Lung (tissue), 12 donors: ENCODE measurements around the gene SPECC1. TPM values are rescaled to one million over a fixed set of nuclear protein-coding genes. Genes with fewer than 3 reads are reported as not detected.

Experiments
- ATAC-seq: fragments of 200-7000 bp; cut with Tn5 transposase; one replicate; pipeline ENCODE4 v1.9.1; 2020; ENCODE audit warnings: moderate number of reproducible peaks; ENCODE audit not compliant: insufficient read depth, low FRiP score
- DNase-seq, 3 donors: peaks; one replicate each; pipeline ENCODE4 v3.0.0-alpha.2; 2013 to 2017
- H3K27ac ChIP-seq, 2 donors: one replicate each; pipeline ENCODE4 v1.5.1; 2013; ENCODE audit warnings: mild to moderate bottlenecking in 2 of 2, moderate library complexity in 2 of 2, control low read depth in 1 of 2, inconsistent platforms in 1 of 2, low read depth in 1 of 2, low read length in 1 of 2
- H3K27me3 ChIP-seq, 3 donors: one replicate each; pipeline ENCODE4 v1.5.1; 2013; ENCODE audit warnings: low read length in 2 of 3; ENCODE audit not compliant: control insufficient read depth in 3 of 3, insufficient read depth in 3 of 3
- H3K36me3 ChIP-seq, 4 donors: one replicate each; pipeline ENCODE4 v1.5.1; 2013; ENCODE audit warnings: low read length in 4 of 4, mild to moderate bottlenecking in 1 of 4, moderate library complexity in 1 of 4; ENCODE audit not compliant: control insufficient read depth in 4 of 4, insufficient read depth in 4 of 4
- H3K4me1 ChIP-seq, 5 donors: one replicate each; pipeline ENCODE4 v1.5.1; 2013; ENCODE audit warnings: low read length in 5 of 5, mild to moderate bottlenecking in 2 of 5, moderate library complexity in 1 of 5; ENCODE audit not compliant: control insufficient read depth in 5 of 5, insufficient read depth in 5 of 5
- H3K4me3 ChIP-seq: one replicate; pipeline ENCODE4 v1.5.1; 2013; ENCODE audit warnings: mild to moderate bottlenecking, control low read depth, moderate library complexity
- H3K9ac ChIP-seq, 2 donors: one replicate each; pipeline ENCODE4 v1.5.1; 2013; ENCODE audit warnings: low read length in 2 of 2, control low read depth in 1 of 2; ENCODE audit not compliant: insufficient read depth in 1 of 2
- H3K9me3 ChIP-seq, 4 donors: one replicate each; pipeline ENCODE4 v1.5.1; 2013; ENCODE audit warnings: low read length in 3 of 4, mild to moderate bottlenecking in 1 of 4, moderate library complexity in 1 of 4; ENCODE audit not compliant: control insufficient read depth in 4 of 4, insufficient read depth in 3 of 4
- CTCF ChIP-seq: IDR thresholded peaks from 2 replicates; pipeline ENCODE4 v1.5.1; 2012; ENCODE audit warnings: mild to moderate bottlenecking; ENCODE audit errors: control extremely low read depth, extremely low read depth
- WGBS, 2 donors: extraction: QIAGEN DNeasy Blood & Tissue Kit; methylation state at CpG; one replicate each; pipeline ENCODE4 v1.1.7; 2013; 5-methylcytosine and 5-hydroxymethylcytosine counted together
- polyA plus RNA-seq, 2 donors: library from polyadenylated mRNA; stranded (reverse); fragments of 200-250 nt; gene quantifications; one replicate each; pipeline ENCODE4 v1.2.1, GENCODE V29; 2013
- total RNA-seq, 2 donors: library from RNA; depleted of rRNA in 1 of 2; stranded (reverse); fragments of >200 nt in 1 of 2; gene quantifications; one replicate each; pipeline ENCODE4 v1.2.1, GENCODE V29; 2014 to 2021
- donor health status: control.
- donor health status: control.
- donor health status: Bipolar disorder and iron deficiency.
- donor health status: healthy.
- donor health status: DM: yes; HTN: yes; CAD: no.

SPECC1 gene
- total and polyA plus RNA-seq, 4 donors = 8.8 to 27.1 (median 14.7) TPM

DNA sequence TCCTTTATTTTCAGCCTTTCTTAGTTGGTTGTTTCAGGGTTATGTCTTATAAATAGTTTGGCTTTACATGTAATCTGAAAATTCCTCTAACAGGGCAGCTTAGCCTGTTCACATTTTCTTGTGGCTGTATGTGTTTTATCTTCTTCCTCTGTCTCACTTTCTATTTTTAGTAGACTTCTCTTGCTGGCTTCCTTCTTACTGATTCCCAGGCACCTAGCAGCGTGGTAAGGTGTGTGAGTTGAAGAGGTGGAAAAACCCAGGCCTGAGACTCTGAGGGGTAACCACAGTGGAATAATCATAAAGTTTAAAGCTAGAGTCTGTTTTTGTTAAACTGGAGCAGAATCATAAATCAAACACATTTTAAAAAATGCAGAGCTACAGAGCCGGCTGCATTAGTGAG lies 267.3 kb downstream of the SPECC1 start:
- ATAC-seq = no peak

DNA sequence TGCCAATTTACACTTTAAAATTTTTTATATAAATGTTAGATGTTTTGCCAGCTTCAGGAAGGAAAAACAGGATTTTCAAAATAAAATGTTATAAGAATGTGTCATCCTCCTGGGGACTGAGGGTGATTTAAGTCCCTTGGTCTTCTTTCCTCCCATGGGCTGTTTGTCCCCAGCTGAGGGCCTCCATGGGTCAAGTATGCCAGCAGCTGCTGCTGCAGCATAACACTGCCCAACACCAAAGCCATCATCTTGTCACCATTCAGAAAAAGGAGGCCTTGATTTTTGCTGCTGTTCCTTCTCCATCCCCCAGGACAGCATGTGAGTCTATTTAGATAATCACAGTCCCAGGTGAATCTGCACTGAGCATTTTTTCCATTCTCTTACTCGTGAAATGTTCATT lies 269.6 kb downstream of the SPECC1 start:
- Histone ChIP-seq H3K4me1 (peaks cover 0 to 5% (median 0%) of the 10 kb centered on the region in 5 donors), H3K27ac (no peak overlapping the region), H3K9me3 (peaks cover 0 to 3% (median 0%) of the 10 kb centered on the region in 4 donors), H3K4me3 (no peak overlapping the region), H3K27me3 (no peaks in the 10 kb centered on the region), H3K9ac (no peak overlapping the region), H3K36me3 (no peaks in the 10 kb centered on the region)
- WGBS, 2 donors = 87 to 97% methylated on average over 1 of the region's 1 CpG
- DNase-seq (no peak), ATAC-seq (no peak)
- TF ChIP-seq CTCF = no peak

More for the DNA sequence above, 267.3 kb downstream of the SPECC1 start:
- Histone ChIP-seq H3K9me3 (peaks cover 0 to 4% (median 0%) of the 10 kb centered on the region in 4 donors), H3K4me1 (peaks cover 0 to 2% (median 0%) of the 10 kb centered on the region in 5 donors), H3K4me3 (no peak overlapping the region), H3K9ac (no peak overlapping the region), H3K27ac (no peak overlapping the region), H3K36me3 (peaks cover 0 to 2% (median 0%) of the 10 kb centered on the region in 4 donors), H3K27me3 (no peaks in the 10 kb centered on the region)
- no peak for DNase-seq
- TF ChIP-seq CTCF = no peak
- 48 to 62% methylated on average over 2 of the region's 2 CpGs for WGBS, 2 donors

GRCh38 chr17:20279631-20280030 lies 270.5 kb downstream of the SPECC1 start:
- no peak for TF ChIP-seq CTCF
- Histone ChIP-seq H3K27ac (no peak overlapping the region), H3K9me3 (peaks cover 0 to 5% (median 0%) of the 10 kb centered on the region in 4 donors), H3K36me3 (no peaks in the 10 kb centered on the region), H3K27me3 (no peaks in the 10 kb centered on the region), H3K9ac (no peak overlapping the region), H3K4me1 (peaks cover 0 to 5% (median 0%) of the 10 kb centered on the region in 5 donors), H3K4me3 (no peak overlapping the region)
- ATAC-seq = no peak
- no peak for DNase-seq
- 94 to 99% methylated on average over 3 of the region's 3 CpGs for WGBS, 2 donors

- Histone ChIP-seq H3K9me3 (peaks cover 0 to 5% (median 0%) of the 10 kb centered on the region in 4 donors), H3K4me1 (peaks cover 0 to 5% (median 0%) of the 10 kb centered on the region in 5 donors), H3K36me3 (no peaks in the 10 kb centered on the region), H3K9ac (no peak overlapping the region), H3K4me3 (no peak overlapping the region), H3K27me3 (no peaks in the 10 kb centered on the region), H3K27ac (no peak overlapping the region)
- 94 to 95% methylated on average over 6 of the region's 6 CpGs for WGBS, 2 donors
- ATAC-seq = no peak
- TF ChIP-seq CTCF = no peak
- no peak for DNase-seq
Measured at GRCh38 chr17:20280051-20280450, 270.9 kb downstream of the SPECC1 start.
